ENCODE measurements around the gene PDE4B. TPM values are rescaled to one million over a fixed set of nuclear protein-coding genes. Genes with fewer than 3 reads are reported as not detected.

PDE4B gene
- total RNA-seq, 1 donor from 2014 or later = 37.5 TPM

DNA sequence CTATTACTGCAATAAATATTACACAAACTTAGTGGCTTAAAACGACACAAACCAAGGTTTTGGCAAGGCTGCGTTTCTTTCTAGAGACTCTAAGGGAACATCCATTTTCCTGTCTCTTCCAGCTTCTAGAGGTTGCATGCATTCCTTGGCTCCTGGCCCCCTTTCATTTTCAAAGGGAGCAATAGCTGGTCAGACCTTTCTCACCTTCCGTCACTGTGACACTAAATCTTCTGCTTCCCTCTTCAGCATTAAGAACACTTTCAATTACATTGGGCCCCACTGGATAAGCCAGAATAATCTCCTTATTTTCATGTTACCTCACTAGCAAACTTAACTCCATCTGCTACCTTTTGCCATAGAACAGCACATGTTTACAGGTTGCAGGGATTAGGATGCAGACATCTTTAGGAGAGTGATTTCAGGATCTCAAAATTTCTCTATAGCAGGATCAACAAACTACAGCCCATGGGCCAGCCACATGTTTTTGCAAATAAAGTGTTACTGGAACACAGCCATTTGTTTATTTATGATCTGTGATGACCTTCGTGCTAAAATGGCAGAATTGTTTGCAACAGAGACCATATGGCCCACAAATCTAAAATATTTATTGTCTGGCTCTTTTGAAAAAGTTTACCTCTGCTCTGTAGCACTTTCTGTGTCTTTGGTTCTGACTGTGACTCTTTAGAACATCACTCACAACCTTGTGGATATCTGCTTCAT is 519.7 kb downstream of the PDE4B start:
- Mint-ChIP-seq H3K9me3 (peaks cover 3% of the 10 kb centered on the region), H3K27ac (ENCODE audit: unreplicated experiment) (no peak overlapping the region), H3K36me3 (ENCODE audit: low read depth) (no peaks in the 10 kb centered on the region), H3K4me3 (no peak overlapping the region), H3K4me1 (peaks cover 8% of the 10 kb centered on the region), H3K27me3 (ENCODE audit: low read depth) (no peaks in the 10 kb centered on the region)
- no peak for DNase-seq (ENCODE audit: low read depth, low spot score)
- TF ChIP-seq CTCF (conservative IDR thresholded peaks at IDR 0.05) = no peak

DNA sequence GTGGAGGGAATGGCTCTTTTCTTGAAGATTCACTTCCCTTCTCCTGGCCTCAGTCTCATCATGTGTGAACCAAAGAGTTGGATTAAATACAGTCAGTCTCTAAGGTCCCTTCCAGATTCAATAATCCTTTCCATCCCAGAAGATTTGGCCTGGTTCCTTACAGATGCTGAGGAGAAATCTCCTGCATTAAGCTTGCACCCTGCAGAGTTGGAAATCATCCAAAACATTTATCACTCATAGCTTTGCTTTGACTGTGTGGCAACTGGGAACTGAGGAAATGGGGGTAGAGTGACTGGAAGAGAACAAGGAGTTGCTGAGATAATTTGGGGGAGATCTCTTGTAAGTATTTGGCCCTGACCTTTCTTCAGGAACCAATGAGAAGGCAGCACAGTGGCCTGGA is 520.7 kb downstream of the PDE4B start:
- Mint-ChIP-seq H3K27me3 (ENCODE audit: low read depth) (no peaks in the 10 kb centered on the region), H3K9me3 (peaks cover 3% of the 10 kb centered on the region), H3K4me3 (no peak overlapping the region), H3K4me1 (peaks cover 8% of the 10 kb centered on the region), H3K27ac (ENCODE audit: unreplicated experiment) (no peak overlapping the region), H3K36me3 (ENCODE audit: low read depth) (no peaks in the 10 kb centered on the region)
- no peak for TF ChIP-seq CTCF (conservative IDR thresholded peaks at IDR 0.05)
- DNase-seq (ENCODE audit: low read depth, low spot score) = no peak

- no peak for DNase-seq (ENCODE audit: low read depth, low spot score)
- H3K9me3 Mint-ChIP-seq = peaks cover 3% of the 10 kb centered on the region
- H3K27ac Mint-ChIP-seq (ENCODE audit: unreplicated experiment) = no peak overlapping the region
- no peaks in the 10 kb centered on the region for H3K27me3 Mint-ChIP-seq (ENCODE audit: low read depth)
- no peak for TF ChIP-seq CTCF (conservative IDR thresholded peaks at IDR 0.05)
- peaks cover 8% of the 10 kb centered on the region for H3K4me1 Mint-ChIP-seq
- no peak overlapping the region for H3K4me3 Mint-ChIP-seq
- no peaks in the 10 kb centered on the region for H3K36me3 Mint-ChIP-seq (ENCODE audit: low read depth)
Observed at GRCh38 chr1:66315671-66316070, 523.0 kb downstream of the PDE4B start.

- Mint-ChIP-seq H3K27me3 (ENCODE audit: low read depth) (no peaks in the 10 kb centered on the region), H3K9me3 (peaks cover 3% of the 10 kb centered on the region), H3K4me1 (peaks cover 8% of the 10 kb centered on the region), H3K27ac (ENCODE audit: unreplicated experiment) (no peak overlapping the region), H3K4me3 (no peak overlapping the region), H3K36me3 (ENCODE audit: low read depth) (no peaks in the 10 kb centered on the region)
- no peak for DNase-seq (ENCODE audit: low read depth, low spot score)
- no peak for TF ChIP-seq CTCF (conservative IDR thresholded peaks at IDR 0.05)
Observed at GRCh38 chr1:66316464-66317247, 524.0 kb downstream of the PDE4B start.

GRCh38 chr1:66317248-66317515 is 524.5 kb downstream of the PDE4B start:
- Mint-ChIP-seq H3K9me3 (peaks cover 3% of the 10 kb centered on the region), H3K4me1 (peaks cover 8% of the 10 kb centered on the region), H3K27ac (ENCODE audit: unreplicated experiment) (no peak overlapping the region), H3K27me3 (ENCODE audit: low read depth) (no peaks in the 10 kb centered on the region), H3K36me3 (ENCODE audit: low read depth) (no peaks in the 10 kb centered on the region), H3K4me3 (no peak overlapping the region)
- no peak for TF ChIP-seq CTCF (conservative IDR thresholded peaks at IDR 0.05)
- no peak for DNase-seq (ENCODE audit: low read depth, low spot score)
